Activated T-helper 1 cell treated with Interleukin-2 at 50 U/mL for 16 hours (primary cell): ENCODE data around the gene FMOD.

Experiments used
- DNase-seq: peaks from one replicate; pipeline ENCODE4 v3.0.0-alpha.2; 2020; ENCODE audit warnings: low read depth

The FMOD gene

DNA sequence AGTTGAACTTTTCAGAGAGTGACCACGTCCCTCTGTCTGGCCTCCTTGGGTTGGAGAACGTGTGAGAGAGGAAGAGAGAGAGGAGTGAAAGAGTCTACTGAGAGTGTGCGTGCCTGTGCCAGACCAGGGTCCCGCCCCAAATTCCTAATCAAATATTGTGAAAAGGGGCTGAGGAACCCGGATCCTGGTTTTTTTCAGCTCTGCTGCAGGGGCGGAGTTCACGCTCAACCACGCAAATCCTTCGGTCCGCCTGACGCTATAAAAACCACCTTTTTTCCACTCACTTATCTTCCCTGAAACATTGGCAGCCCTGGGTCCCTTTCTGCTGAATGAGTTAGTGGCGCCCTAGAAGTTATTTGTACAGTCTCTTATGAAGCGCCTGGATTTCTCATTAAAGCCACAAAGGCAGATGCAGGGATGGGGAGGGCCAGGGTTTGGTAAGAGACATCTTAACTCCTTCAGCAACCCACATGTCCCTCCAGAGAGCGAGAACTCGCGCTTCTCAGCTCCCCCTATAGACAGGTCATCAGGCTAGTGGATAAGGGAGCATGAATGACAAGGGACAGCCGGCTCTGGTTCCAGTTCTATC lies at the start of gene FMOD:
Gene FMOD (minus strand): TSS at position 86 of the 589 bp plus-strand sequence. CDS start 2,852 bp downstream, outside the sequence.
- no peak for DNase-seq

GRCh38 chr1:203396595-203397194 lies 45.8 kb upstream of the FMOD start:
- DNase-seq, result no peak

- DNase-seq, result no peak
Measured at GRCh38 chr1:203395751-203396150, 44.8 kb upstream of the FMOD start.

DNA sequence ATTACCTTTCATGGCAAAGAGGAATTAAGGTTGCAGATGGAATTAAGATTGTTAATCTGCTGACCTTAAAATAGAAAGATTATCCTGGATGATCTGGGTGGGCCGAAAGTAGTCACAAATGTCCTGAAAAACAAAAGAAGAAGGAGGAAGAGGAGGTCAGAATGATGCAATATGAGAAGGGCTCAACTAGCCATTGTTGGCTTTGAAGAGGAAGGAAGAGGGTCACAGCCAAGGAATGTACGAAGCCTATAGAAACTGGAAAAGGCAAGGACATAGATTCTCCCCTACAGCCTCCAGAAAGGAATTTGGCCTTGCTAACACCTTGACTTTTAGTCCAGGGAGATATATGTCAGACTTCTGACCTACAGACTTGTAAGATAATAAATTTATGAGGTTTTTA lies 39.4 kb upstream of the FMOD start:
- no peak for DNase-seq

DNA sequence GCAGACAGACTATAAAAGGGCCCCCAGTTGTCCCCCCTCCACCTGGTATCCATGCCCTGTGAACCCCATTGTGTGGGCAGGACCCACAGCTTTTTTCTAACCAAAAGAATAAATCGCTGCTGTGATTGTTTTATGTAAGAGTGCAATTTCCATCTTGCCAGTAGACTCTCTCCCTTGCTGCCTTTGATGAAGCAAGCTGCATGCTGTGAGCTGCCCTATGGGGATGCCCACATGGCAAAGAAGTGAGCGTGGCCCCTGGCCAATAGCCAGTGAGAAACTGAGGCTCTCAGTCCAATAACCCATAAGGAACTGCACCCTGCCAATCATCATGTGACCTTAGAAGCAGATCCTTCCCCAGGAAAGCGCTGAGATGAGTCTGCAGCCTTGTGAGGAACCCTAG lies 37.8 kb upstream of the FMOD start:
- no peak for DNase-seq

- no peak for DNase-seq
Measured at GRCh38 chr1:203382026-203382425, 31.1 kb upstream of the FMOD start.

- no peak for DNase-seq
Measured at GRCh38 chr1:203381151-203381751, 30.3 kb upstream of the FMOD start.

DNA sequence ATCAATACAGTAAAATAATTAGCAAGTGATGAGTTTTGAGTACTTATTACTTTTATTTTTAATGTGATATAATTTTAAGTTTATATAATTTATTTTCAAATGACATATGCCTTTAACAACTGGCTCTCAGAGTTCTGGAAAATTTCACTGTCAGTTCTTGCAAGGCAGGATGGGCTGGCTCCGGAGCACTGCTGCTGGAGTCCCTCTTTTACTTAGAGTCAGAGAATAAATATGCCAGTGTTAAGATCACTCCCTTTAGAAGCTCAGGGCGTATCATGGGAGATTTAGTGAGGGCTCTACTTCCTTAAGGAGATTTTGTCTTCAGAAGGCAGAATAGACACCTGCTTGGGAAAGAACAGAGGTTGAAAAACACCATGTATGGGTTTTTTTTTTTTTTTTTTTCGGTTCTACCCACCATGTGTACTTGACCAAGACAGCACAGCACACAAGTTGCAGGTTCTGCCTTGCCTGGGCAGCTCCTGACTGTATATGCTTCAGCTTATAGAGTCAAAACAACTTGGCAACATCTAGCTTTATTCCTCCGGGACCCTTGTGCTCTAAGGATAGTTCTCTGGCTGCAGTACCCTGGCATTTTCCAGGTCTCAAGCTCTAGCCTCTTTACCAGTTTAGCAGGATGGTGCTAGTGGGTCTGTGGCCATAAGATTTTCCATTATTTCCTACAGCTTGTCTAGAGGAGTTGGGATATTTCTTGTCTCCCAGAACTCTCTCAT lies 29.7 kb upstream of the FMOD start:
- DNase-seq, result no peak

DNA sequence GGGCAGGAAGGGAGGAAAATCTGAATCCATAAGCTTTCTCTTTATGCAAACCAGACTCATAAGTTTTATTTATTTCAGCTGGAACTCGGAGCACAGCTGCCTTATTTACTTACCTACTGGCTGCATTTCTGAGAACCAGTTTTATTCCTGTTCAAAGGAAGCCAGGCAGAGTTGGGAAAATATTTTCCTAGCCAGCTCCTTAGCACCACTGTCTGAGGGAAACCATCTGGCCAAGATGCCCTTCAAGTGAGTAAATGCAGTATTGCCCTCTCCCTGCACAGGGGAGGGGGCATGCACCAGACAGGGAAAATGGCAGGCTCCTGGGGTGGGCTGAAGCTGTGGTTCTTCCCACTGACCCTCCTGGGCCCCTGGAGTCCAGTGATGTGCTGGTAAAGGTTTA lies 28.9 kb upstream of the FMOD start:
- DNase-seq, result no peak

DNA sequence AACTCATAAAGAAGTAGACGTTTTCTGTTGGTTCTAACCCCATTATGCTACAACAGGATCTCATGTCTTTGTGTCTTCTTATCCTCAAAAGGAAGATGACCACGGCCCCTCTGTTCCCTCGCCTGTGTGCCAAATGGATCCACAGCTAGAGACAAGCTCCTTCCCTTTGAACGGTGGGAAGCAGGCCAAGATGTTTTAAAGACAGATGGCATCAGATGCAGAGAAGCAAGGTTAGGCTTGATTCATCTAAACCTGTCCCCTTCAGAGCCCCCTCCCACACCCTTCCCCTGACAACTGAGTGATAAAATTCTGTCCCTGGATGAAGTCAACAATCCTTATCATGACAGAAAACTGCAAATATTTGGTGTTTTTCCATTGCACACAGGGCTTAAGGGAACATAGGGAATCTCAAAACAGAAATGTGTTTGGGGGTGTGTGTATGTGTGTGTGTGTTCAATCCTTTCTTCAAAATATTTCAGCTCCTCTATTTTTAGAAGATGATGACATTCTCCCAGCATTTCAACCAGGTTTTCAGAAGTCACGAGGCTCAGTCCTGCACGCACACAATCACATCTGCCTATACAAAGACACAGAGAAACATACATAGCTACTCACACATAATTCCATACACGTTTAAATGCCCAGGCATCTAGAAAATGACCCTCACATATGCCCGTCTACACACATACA lies 27.8 kb upstream of the FMOD start:
- DNase-seq, result no peak

DNA sequence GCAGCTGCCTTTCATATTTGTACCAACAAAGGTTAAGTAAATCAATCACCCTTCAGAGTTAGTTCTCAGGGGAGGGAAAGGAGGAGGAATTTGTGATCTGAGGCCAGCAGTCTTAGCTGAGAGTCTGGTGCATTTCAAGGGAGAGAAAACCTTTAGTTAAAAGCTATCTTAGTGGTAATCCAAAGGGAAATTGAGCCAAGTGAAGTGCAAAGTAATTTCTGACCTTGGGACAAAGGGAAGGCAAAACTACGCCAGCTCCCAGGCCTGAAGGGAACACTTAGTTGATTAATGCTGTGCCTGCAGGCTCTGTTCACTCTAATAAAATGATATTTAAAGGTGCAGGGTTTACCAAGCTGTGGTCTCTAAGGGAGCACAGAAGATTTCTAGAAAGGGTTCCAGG lies 23.1 kb upstream of the FMOD start:
- DNase-seq, result no peak

DNA sequence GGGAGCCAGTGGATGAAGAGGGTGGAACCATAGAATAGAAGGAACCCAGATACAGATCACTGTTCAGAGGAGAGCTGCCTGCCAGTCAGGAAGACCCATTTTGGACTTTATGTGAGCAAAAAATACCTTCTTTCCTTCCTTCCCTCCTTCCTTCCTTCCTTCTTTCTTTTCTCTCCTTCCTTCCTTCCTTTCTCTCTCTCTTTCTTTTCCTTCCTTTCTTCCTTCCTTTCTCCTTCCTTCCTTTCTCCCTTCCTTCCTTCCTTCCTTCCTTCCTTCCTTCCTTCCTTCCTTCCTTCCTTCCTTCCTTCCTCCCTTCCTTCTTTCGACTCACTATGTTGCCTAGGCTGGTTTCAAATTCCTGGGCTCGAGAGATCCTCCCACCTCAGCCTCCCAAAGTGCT lies 22.1 kb upstream of the FMOD start:
- no peak for DNase-seq

GRCh38 chr1:203371288-203371687 lies 20.4 kb upstream of the FMOD start:
- no peak for DNase-seq

DNA sequence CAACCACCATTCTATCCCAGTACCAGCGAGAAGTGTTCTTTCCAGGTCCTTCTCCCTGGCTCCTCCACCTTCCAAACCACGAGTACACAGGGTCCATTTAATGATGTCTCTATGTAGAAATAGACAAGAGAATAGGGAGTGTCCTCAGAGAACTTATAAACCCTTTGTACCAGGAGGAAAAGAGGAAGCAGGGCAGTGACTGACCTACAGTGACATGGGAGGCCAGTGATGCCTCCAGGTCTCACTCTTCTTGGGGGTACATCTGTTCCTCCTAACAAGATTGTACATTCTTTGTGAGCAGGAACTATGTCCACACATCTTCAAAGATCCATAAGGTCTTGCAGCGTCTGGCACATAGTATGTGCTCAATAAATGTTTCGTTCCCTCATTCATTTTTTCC lies 18.7 kb upstream of the FMOD start:
- DNase-seq, result no peak

DNA sequence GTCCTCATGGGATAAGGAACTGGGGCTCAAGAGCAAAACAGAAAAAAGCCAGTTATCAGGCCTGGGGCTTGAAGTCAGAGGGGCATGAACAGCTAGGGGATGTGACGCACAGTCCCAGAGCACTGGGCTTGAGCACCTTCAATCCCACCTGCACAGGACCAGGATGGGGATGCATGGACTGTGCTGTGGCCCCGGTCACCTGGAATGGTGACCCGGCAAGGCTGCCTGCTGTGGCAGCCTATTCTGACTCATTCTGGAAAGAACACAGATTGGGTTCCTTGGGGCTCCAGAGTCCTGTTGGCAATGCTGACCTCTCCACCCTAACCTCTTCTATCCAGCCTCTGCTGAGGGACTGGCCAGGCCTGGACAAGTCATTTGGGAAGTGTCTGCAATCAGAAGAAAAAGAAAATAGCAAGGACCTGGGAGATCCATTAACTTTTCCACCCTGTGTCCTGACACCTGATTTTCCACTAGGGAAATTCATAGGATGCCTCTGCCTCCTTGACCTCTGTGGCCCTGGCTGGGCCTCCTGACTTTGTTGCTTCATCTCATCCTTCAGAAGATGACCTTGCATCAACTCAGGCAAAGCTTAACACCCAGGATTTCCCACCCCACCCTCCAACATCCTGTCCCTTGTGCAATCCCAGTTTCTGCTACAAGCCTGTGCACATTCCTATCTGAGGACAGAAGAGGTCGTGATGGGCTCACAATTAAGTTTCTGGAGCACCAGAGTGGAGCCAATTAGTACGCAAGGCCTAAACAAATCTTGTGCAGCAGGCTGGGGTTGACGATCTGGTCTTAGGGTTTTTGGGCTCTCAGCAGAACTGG lies 17.9 kb upstream of the FMOD start:
- DNase-seq, result no peak

GRCh38 chr1:203367057-203367456 lies 16.1 kb upstream of the FMOD start:
- DNase-seq, result no peak

GRCh38 chr1:203366476-203366875 lies 15.6 kb upstream of the FMOD start:
- DNase-seq, result no peak

DNA sequence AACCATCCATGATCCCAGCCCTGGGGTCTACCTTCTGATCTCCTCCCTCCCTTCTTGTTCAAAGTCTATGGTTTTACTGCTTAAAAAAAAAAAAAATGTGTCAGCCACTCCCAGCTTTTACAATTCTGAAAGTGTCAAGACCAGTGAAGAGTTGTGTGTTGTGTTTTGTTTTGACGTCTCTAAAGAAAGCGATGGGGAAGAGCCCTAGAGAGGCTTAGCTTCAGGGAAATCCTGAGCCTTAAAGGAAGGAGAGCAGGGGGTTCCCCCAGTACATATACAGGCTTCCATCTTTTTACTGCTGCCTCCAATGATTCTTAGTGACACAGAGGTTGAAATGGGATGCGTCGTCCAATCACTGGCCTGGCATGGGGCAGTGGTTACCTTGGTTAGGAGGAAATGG lies 13.9 kb upstream of the FMOD start:
- DNase-seq, result no peak

DNA sequence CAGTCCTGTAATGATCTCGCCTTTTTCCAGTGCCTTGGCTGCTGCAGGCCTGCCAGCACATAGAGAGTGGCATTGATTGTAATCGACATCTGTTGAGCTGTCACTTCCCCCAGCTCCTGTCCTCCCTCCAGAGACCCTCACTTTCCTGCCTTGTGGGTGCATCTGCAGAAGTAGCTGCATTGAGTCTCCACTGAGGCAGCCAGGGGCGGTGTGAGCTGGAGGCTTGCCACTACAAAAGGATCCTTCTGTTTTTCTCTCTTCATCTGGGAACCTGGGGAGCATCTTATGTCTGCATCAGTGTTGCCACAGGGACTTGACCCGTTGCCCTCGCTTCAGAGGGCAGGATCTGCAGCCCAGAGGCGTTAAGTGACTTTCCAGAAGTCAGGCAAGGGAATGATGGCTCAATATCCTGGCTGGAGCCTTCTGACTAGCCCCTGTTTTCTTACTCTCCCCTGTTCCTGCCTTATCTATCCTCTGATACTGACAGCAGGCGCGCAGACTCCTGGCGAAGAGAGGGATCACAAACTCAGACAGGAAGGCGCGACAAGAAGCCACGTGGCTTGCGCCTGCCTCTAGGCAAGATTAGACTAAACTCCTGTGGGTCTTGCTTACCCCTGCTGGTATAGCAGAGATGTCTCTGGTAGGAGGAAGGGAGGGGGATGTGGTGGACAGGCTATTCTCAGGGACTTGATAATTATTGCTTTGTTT lies 13.3 kb upstream of the FMOD start:
- no peak for DNase-seq

DNA sequence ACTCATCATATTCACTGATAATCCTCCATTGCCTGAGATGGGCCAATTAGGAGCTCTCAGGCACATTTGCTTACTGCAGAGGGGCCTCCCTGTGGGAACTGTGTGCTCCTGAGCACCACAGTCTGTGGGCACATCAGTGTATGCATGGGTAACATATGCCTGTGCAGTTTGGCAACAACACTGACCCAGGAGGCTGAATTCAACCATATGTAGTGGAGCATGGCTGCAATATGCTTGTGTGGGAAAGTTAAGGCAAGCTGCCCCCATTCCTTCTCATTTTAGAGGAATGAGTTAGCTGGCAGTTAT lies 11.8 kb upstream of the FMOD start:
- no peak for DNase-seq
